Smooth muscle cell (in vitro differentiated cells): ENCODE measurements around the gene MYH15. TPM values are rescaled to one million over a fixed set of nuclear protein-coding genes. Genes with fewer than 3 reads are reported as not detected.

Experiments used
- DNase-seq: peaks from one replicate; lab custom pipeline; 2025; ENCODE audit not compliant: unreplicated experiment; lab: John Stamatoyannopoulos, UW
- H2AFZ ChIP-seq: fragments of 200-600 bp; sonication (generic); 2 replicates; pipeline ENCODE4 v1.6.0; 2016; ENCODE audit warnings: antibody characterized with exemption, low read depth, mild to moderate bottlenecking
- H3F3A ChIP-seq: fragments of 200-600 bp; sonication (generic); 2 replicates; pipeline ENCODE4 v1.6.0; 2017; ENCODE audit warnings: antibody characterized with exemption, low read depth
- H3K27ac ChIP-seq: fragments of 200-600 bp; sonication (generic); 2 replicates; pipeline ENCODE4 v1.5.1; 2016; ENCODE audit warnings: low read depth, mild to moderate bottlenecking
- H3K27me3 ChIP-seq: fragments of 200-600 bp; sonication (generic); 2 replicates; pipeline ENCODE4 v1.6.1; 2016; ENCODE audit warnings: low read depth, mild to moderate bottlenecking
- H3K36me3 ChIP-seq: fragments of 200-600 bp; sonication (generic); 2 replicates; pipeline ENCODE4 v1.5.1; 2016; ENCODE audit warnings: low read depth
- H3K4me1 ChIP-seq: fragments of 200-600 bp; sonication (generic); 2 replicates; pipeline ENCODE4 v1.5.1; 2016; ENCODE audit warnings: low read depth
- H3K4me2 ChIP-seq: fragments of 200-600 bp; sonication (generic); 2 replicates; pipeline ENCODE4 v1.6.0; 2016; ENCODE audit warnings: mild to moderate bottlenecking
- H3K4me3 ChIP-seq: fragments of 200-600 bp; sonication (generic); 2 replicates; pipeline ENCODE4 v1.5.1; 2016; ENCODE audit warnings: mild to moderate bottlenecking
- H3K79me2 ChIP-seq: fragments of 200-600 bp; sonication (generic); 2 replicates; pipeline ENCODE4 v1.6.0; 2016; ENCODE audit warnings: low read depth, mild to moderate bottlenecking
- H3K9ac ChIP-seq: fragments of 200-600 bp; sonication (generic); 2 replicates; pipeline ENCODE4 v1.6.0; 2016; ENCODE audit warnings: low read depth
- H3K9me3 ChIP-seq: fragments of 200-600 bp; sonication (generic); replicated peaks from 2 replicates; pipeline ENCODE4 v1.5.1; 2016; ENCODE audit warnings: low read depth
- H4K20me1 ChIP-seq: fragments of 200-600 bp; sonication (generic); 2 replicates; pipeline ENCODE4 v1.6.0; 2016; ENCODE audit warnings: low read depth
- CTCF ChIP-seq: fragments of 200-600 bp; sonication (generic); IDR thresholded peaks from 2 replicates; pipeline ENCODE4 v1.5.1; 2017; ENCODE audit warnings: borderline replicate concordance, mild to moderate bottlenecking, antibody characterized with exemption; ENCODE audit not compliant: insufficient read depth, poor library complexity, severe bottlenecking
- WGBS: methylation state at CpG from one replicate; pipeline ENCODE4 v1.1.7; 2016; ENCODE audit warnings: low lambda C conversion rate; 5-methylcytosine and 5-hydroxymethylcytosine counted together
- polyA plus RNA-seq: library from polyadenylated mRNA; unstranded; fragments of >200 nt; fragmentation: Nextera tagmentation; extraction: Ambion mirVana; gene quantifications from 2 replicates; pipeline ENCODE4 v1.2.1, GENCODE V29; 2016
- total RNA-seq: library from RNA; depleted of rRNA; stranded (reverse); fragments of >200 nt; gene quantifications from 2 replicates; pipeline ENCODE4 v1.2.3, GENCODE V29; 2014

The MYH15 gene
- total and polyA plus RNA-seq, 2 experiments from 2014 or later = 0.18 TPM; not detected in 1

DNA sequence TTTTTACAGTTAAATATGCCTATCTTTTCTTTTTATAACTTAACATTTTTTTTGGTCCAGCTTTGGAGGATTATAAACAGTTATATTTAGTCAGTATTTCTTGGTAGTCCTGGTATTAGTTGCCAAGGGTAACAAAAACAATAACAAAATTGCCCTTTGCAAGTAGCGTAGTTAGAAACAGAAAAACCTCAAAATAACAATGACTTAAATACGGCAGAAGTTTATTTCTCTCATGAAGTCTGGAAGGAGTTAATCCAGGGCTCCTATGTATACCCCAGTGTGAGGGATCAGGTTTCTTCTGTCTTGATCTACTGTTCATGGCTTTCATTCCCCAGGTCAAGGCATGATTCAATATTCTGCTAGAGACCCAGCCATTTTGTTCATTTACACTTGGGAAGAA is 14.1 kb upstream of the MYH15 start:
- DNase-seq = no peak
- Histone ChIP-seq H3K4me1 (peaks cover 26% of the 10 kb centered on the region), H3K4me3 (no peak overlapping the region), H3K9me3 (no peaks in the 10 kb centered on the region), H3K4me2 (no peak overlapping the region), H3K27ac (no peak overlapping the region), H3F3A (peaks cover 3% of the 10 kb centered on the region), H3K36me3 (no peaks in the 10 kb centered on the region), H4K20me1 (no peaks in the 10 kb centered on the region), H3K27me3 (no peaks in the 10 kb centered on the region), H3K79me2 (no peaks in the 10 kb centered on the region), H2AFZ (no peak overlapping the region), H3K9ac (no peak overlapping the region)
- TF ChIP-seq CTCF = no peak
- 37% methylated on average over 2 of the region's 2 CpGs for WGBS

DNA sequence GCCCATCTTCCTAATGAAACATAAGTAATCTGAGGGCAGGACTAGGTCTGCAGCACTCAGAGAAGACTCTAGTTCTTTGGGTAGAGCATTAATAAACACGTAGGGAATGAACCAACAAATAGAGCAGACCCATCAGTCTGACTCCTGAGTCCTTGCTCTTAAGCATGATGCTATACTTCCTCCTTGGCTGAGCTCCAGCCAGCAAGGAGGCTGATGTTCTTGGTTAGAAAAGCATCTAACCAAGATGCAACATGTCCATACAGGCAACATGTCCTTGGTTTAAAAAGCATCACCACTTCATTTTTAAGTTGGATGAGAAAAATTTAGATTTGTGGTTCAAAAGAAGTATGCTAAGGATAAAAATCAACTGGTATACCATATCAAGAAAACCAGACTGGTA is 8.5 kb upstream of the MYH15 start:
- Histone ChIP-seq H3K4me3 (no peak overlapping the region), H3K9me3 (no peaks in the 10 kb centered on the region), H3K79me2 (no peaks in the 10 kb centered on the region), H3F3A (no peaks in the 10 kb centered on the region), H4K20me1 (no peaks in the 10 kb centered on the region), H3K4me1 (peaks cover 11% of the 10 kb centered on the region), H3K36me3 (no peaks in the 10 kb centered on the region), H3K9ac (no peak overlapping the region), H2AFZ (no peak overlapping the region), H3K27me3 (no peaks in the 10 kb centered on the region), H3K4me2 (no peak overlapping the region), H3K27ac (no peak overlapping the region)
- 89% methylated on average over 1 of the region's 1 CpG for WGBS
- no peak for TF ChIP-seq CTCF
- no peak for DNase-seq

DNA sequence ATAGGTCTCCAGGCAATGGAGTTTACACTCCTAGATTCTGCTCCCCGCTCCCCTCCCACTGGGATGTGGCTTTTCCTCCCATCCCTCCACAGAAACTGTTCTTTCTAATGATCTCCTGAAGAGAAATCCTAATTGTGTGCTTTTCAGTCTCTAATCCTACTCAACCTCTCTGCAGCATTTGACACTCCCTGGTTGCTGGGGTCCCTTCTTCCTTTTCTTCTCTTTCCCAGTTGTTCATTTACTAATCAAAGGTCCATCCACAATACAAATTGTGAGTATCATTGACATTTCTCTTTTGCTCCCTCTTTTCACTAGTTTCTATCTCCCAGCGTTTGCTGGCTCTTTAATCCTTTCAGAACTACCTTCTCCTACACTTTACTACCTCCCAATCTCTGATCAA is 6.5 kb upstream of the MYH15 start:
- Histone ChIP-seq H2AFZ (no peak overlapping the region), H3K4me2 (no peak overlapping the region), H3K27me3 (no peaks in the 10 kb centered on the region), H4K20me1 (no peaks in the 10 kb centered on the region), H3K4me3 (no peak overlapping the region), H3K9me3 (no peaks in the 10 kb centered on the region), H3K36me3 (no peaks in the 10 kb centered on the region), H3K27ac (no peak overlapping the region), H3F3A (no peaks in the 10 kb centered on the region), H3K9ac (no peak overlapping the region), H3K4me1 (peaks cover 11% of the 10 kb centered on the region), H3K79me2 (no peaks in the 10 kb centered on the region)
- no peak for DNase-seq
- TF ChIP-seq CTCF = no peak
- WGBS = 90% methylated on average over 2 of the region's 2 CpGs

- Histone ChIP-seq H3K79me2 (no peaks in the 10 kb centered on the region), H2AFZ (no peak overlapping the region), H3K4me1 (peaks cover 11% of the 10 kb centered on the region), H3K36me3 (no peaks in the 10 kb centered on the region), H3K9ac (no peak overlapping the region), H4K20me1 (no peaks in the 10 kb centered on the region), H3K9me3 (no peaks in the 10 kb centered on the region), H3K4me3 (no peak overlapping the region), H3K27ac (no peak overlapping the region), H3K4me2 (no peak overlapping the region), H3F3A (no peaks in the 10 kb centered on the region), H3K27me3 (no peaks in the 10 kb centered on the region)
- TF ChIP-seq CTCF = no peak
- WGBS = 82% methylated on average over 3 of the region's 3 CpGs
- DNase-seq = no peak
Observed at GRCh38 chr3:108513961-108514360, 3.6 kb upstream of the MYH15 start.
